PC-3 (cell line): ENCODE results near the gene SEC23B. TPM values are rescaled to one million over a fixed set of nuclear protein-coding genes. Genes with fewer than 3 reads are reported as not detected.

Experiments used
- ATAC-seq: fragments of 200-7000 bp; cut with Tn5 transposase; 2 replicates; pipeline ENCODE4 v1.9.1; 2020; ENCODE audit warnings: mild to moderate bottlenecking, moderate library complexity
- BruUV-seq: library from RNA; stranded (reverse); fragments of 400-500 nt; replicated peaks from 2 replicates; lab custom pipeline; 2021; lab: Mats Ljungman, UMichigan
- CTCF ChIA-PET: fragments of 300-600 bp; sonication (Branson Sonifier 250); formaldehyde crosslinking; loops from one replicate; lab custom pipeline; 2022; ENCODE audit warnings: antibody characterized with exemption; lab: Charles Lee
- POLR2A ChIA-PET: fragments of 300-600 bp; sonication (Branson Sonifier 250); formaldehyde crosslinking; loops from one replicate; lab custom pipeline; 2022; ENCODE audit warnings: antibody characterized with exemption; ENCODE audit not compliant: unreplicated experiment; lab: Charles Lee
- DNase-seq: peaks from one replicate; pipeline ENCODE4 v3.0.0-alpha.2; 2015
- H2AFZ ChIP-seq: fragments of 300-600 bp; sonication (generic); 2 replicates; pipeline ENCODE4 v1.6.0; 2016; ENCODE audit warnings: antibody characterized with exemption, low read length
- H3F3A ChIP-seq: fragments of 300-600 bp; sonication (generic); one replicate; pipeline ENCODE4 v1.6.0; 2017; ENCODE audit warnings: antibody characterized with exemption, low read length, control low read depth, mild to moderate bottlenecking; ENCODE audit not compliant: unreplicated experiment
- H3K27ac ChIP-seq: fragments of 300-600 bp; sonication (generic); 2 replicates; pipeline ENCODE4 v1.5.1; 2016; ENCODE audit warnings: mild to moderate bottlenecking, low read length
- H3K27me3 ChIP-seq: fragments of 300-600 bp; sonication (generic); 2 replicates; pipeline ENCODE4 v1.6.1; 2016; ENCODE audit warnings: low read length, mixed read lengths
- H3K36me3 ChIP-seq: fragments of 300-600 bp; sonication (generic); 2 replicates; pipeline ENCODE4 v1.6.1; 2016; ENCODE audit warnings: low read depth, mixed run types, low read length, mixed read lengths
- H3K4me1 ChIP-seq: fragments of 300-600 bp; sonication (generic); 2 replicates; pipeline ENCODE4 v1.5.1; 2016; ENCODE audit warnings: low read length; ENCODE audit not compliant: insufficient read depth
- H3K4me2 ChIP-seq: fragments of 300-600 bp; sonication (generic); 2 replicates; pipeline ENCODE4 v1.6.0; 2016; ENCODE audit warnings: low read length
- H3K4me3 ChIP-seq: fragments of 300-600 bp; sonication (generic); 2 replicates; pipeline ENCODE4 v1.5.1; 2016; ENCODE audit warnings: mild to moderate bottlenecking, low read length, mixed read lengths
- H3K79me2 ChIP-seq: fragments of 300-600 bp; sonication (generic); 2 replicates; pipeline ENCODE4 v1.6.1; 2017; ENCODE audit warnings: low read length, mixed read lengths
- H3K9ac ChIP-seq: fragments of 300-600 bp; sonication (generic); 2 replicates; pipeline ENCODE4 v1.6.0; 2016; ENCODE audit warnings: mild to moderate bottlenecking, low read length
- H3K9me2 ChIP-seq: fragments of 300-600 bp; sonication (generic); replicated peaks from 2 replicates; pipeline ENCODE4 v1.6.1; 2016; ENCODE audit warnings: mixed run types, low read length, mixed read lengths
- H3K9me3 ChIP-seq: fragments of 300-600 bp; sonication (generic); 2 replicates; pipeline ENCODE4 v1.6.1; 2016; ENCODE audit warnings: low read length, mixed read lengths
- H4K20me1 ChIP-seq: fragments of 300-600 bp; sonication (generic); 2 replicates; pipeline ENCODE4 v1.6.1; 2016; ENCODE audit warnings: low read length, mixed read lengths
- CTCF ChIP-seq: fragments of 300-600 bp; sonication (generic); conservative IDR thresholded peaks from 2 replicates; pipeline ENCODE4 v1.5.1; 2017; ENCODE audit warnings: antibody characterized with exemption, low read depth, mild to moderate bottlenecking, low read length
- EZH2 ChIP-seq: fragments of 300-600 bp; sonication (generic); IDR thresholded peaks from one replicate; pipeline ENCODE4 v1.6.1; 2017; ENCODE audit warnings: antibody characterized with exemption, mild to moderate bottlenecking, low read length; ENCODE audit not compliant: unreplicated experiment
- EZH2phosphoT487 ChIP-seq: fragments of 300-600 bp; sonication (generic); IDR thresholded peaks from 2 replicates; pipeline ENCODE4 v1.6.1; 2018; ENCODE audit warnings: mild to moderate bottlenecking, antibody characterized with exemption, low read length, borderline replicate concordance
- intact Hi-C: fragments of 100-400 bp; cut with micrococcal nuclease; formaldehyde crosslinking; loops from 2 replicates; pipeline ENCODE4 v1.9.0; 2023
- total RNA-seq: library from RNA; depleted of rRNA; stranded (reverse); fragments of >200 nt; gene quantifications from 2 replicates; pipeline ENCODE4 v1.2.3, GENCODE V29; 2014

SEC23B gene
- total RNA-seq, 1 experiment from 2014 or later: 89.5 TPM

GRCh38 chr20:18577942-18578341 lies 70.2 kb downstream of the SEC23B start:
- H2AFZ ChIP-seq: no peak overlapping the region
- no peaks in the 10 kb centered on the region for H4K20me1 ChIP-seq
- H3K9ac ChIP-seq: no peak overlapping the region
- H3K4me2 ChIP-seq: no peak overlapping the region
- H3K9me3 ChIP-seq: no peaks in the 10 kb centered on the region
- TF ChIP-seq EZH2phosphoT487: no peak
- TF ChIP-seq EZH2: no peak
- TF ChIP-seq CTCF: no peak
- no peaks in the 10 kb centered on the region for H3K4me1 ChIP-seq
- H3K36me3 ChIP-seq: no peaks in the 10 kb centered on the region
- H3K9me2 ChIP-seq: no peaks in the 10 kb centered on the region
- no peak overlapping the region for H3K4me3 ChIP-seq
- intact Hi-C loops: no loop called here
- H3F3A ChIP-seq: no peaks in the 10 kb centered on the region
- BruUV-seq: no TSS peak
- no peaks in the 10 kb centered on the region for H3K79me2 ChIP-seq
- no peak overlapping the region for H3K27ac ChIP-seq
- H3K27me3 ChIP-seq: no peaks in the 10 kb centered on the region
- ATAC-seq (no peak), DNase-seq (no peak)
- ChIA-PET POLR2A (no interaction called here), CTCF (no interaction called here)

GRCh38 chr20:18578581-18578980 lies 70.8 kb downstream of the SEC23B start:
- Histone ChIP-seq H3K9ac (no peak overlapping the region), H3K9me3 (no peaks in the 10 kb centered on the region), H3K4me2 (no peak overlapping the region), H2AFZ (peak overlapping the region; percentile 60), H3F3A (no peaks in the 10 kb centered on the region), H3K4me3 (no peak overlapping the region), H3K4me1 (no peaks in the 10 kb centered on the region), H3K27ac (no peak overlapping the region), H3K9me2 (no peaks in the 10 kb centered on the region), H3K36me3 (no peaks in the 10 kb centered on the region), H3K27me3 (no peaks in the 10 kb centered on the region), H4K20me1 (no peaks in the 10 kb centered on the region), H3K79me2 (no peaks in the 10 kb centered on the region)
- intact Hi-C loops: no loop called here
- no peak for DNase-seq
- TF ChIP-seq EZH2: no peak
- no peak for TF ChIP-seq EZH2phosphoT487
- no peak for TF ChIP-seq CTCF
- no TSS peak for BruUV-seq
- ChIA-PET CTCF (no interaction called here), POLR2A (no interaction called here)
- no peak; the same call in 1 of the 2 replicates for ATAC-seq

GRCh38 chr20:18580012-18580411 lies 72.3 kb downstream of the SEC23B start:
- no TSS peak for BruUV-seq
- Histone ChIP-seq H3K79me2 (no peaks in the 10 kb centered on the region), H3K9me2 (no peaks in the 10 kb centered on the region), H3K4me2 (no peak overlapping the region), H3K4me3 (no peak overlapping the region), H3K36me3 (no peaks in the 10 kb centered on the region), H2AFZ (no peak overlapping the region), H3K27ac (no peak overlapping the region), H3F3A (no peaks in the 10 kb centered on the region), H3K4me1 (no peaks in the 10 kb centered on the region), H4K20me1 (no peaks in the 10 kb centered on the region), H3K27me3 (no peaks in the 10 kb centered on the region), H3K9ac (no peak overlapping the region), H3K9me3 (no peaks in the 10 kb centered on the region)
- ChIA-PET POLR2A (no interaction called here), CTCF (no interaction called here)
- intact Hi-C loops: no loop called here
- ATAC-seq (no peak), DNase-seq (no peak)
- TF ChIP-seq EZH2 (no peak), EZH2phosphoT487 (no peak)
